Activated T-cell treated with anti-CD3 and anti-CD28 coated beads, Interleukin-2, amount 50 U/mL, for 4 hours (primary cell): ENCODE data around the gene CACNA2D1. TPM values are rescaled to one million over a fixed set of nuclear protein-coding genes. Genes with fewer than 3 reads are reported as not detected.

Experiments used
- ATAC-seq, 2 donors: fragments of 200-7000 bp; cut with Tn5 transposase; one replicate each; pipeline ENCODE4 v1.10.0; 2021
- DNase-seq: peaks from one replicate; pipeline ENCODE4 v3.0.0-alpha.2; 2020
- H3K27me3 Mint-ChIP-seq: one replicate; pipeline ENCODE4 v1.8.0; 2021; ENCODE audit warnings: low read depth, mixed read lengths
- H3K36me3 Mint-ChIP-seq: one replicate; pipeline ENCODE4 v1.8.0; 2022; ENCODE audit warnings: mixed read lengths; ENCODE audit not compliant: insufficient read depth
- H3K4me1 Mint-ChIP-seq: one replicate; pipeline ENCODE4 v1.8.0; 2021; ENCODE audit warnings: low read depth, mixed read lengths
- H3K4me3 Mint-ChIP-seq: one replicate; pipeline ENCODE4 v1.8.0; 2021; ENCODE audit warnings: mild to moderate bottlenecking, moderate library complexity, mixed read lengths
- H3K9me3 Mint-ChIP-seq: one replicate; pipeline ENCODE4 v1.8.0; 2021; ENCODE audit warnings: mixed read lengths
- total RNA-seq, 3 donors: library from RNA; stranded (reverse); gene quantifications; one replicate each; pipeline ENCODE4 v1.2.1, GENCODE V29; 2021

Gene CACNA2D1
- total RNA-seq, 3 donors from 2014 or later, result 0.03 to 0.24 (median 0.18) TPM

DNA sequence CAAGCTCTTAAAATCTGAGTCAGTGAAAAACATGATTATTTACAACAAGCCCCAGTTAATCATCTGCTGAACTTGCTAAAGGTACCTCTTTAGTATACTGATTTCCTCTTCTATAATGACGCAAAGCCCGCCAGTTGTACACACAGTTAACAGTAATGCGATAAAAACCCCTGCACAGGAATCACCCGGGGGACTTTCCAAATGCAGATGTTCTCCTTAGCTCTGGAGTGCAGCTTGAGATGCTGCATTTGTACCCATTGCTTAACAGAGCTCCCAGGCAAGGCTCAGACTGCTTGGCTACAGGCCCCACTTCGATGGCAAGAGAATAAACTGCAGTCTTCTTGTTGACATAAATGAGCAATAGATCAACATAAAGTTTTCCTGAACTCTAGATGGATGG lies 394.1 kb downstream of the CACNA2D1 start:
- Mint-ChIP-seq H3K27me3 (no peaks in the 10 kb centered on the region), H3K36me3 (no peaks in the 10 kb centered on the region), H3K9me3 (no peaks in the 10 kb centered on the region), H3K4me1 (no peaks in the 10 kb centered on the region), H3K4me3 (no peak overlapping the region)
- ATAC-seq (no peak), DNase-seq (no peak)

DNA sequence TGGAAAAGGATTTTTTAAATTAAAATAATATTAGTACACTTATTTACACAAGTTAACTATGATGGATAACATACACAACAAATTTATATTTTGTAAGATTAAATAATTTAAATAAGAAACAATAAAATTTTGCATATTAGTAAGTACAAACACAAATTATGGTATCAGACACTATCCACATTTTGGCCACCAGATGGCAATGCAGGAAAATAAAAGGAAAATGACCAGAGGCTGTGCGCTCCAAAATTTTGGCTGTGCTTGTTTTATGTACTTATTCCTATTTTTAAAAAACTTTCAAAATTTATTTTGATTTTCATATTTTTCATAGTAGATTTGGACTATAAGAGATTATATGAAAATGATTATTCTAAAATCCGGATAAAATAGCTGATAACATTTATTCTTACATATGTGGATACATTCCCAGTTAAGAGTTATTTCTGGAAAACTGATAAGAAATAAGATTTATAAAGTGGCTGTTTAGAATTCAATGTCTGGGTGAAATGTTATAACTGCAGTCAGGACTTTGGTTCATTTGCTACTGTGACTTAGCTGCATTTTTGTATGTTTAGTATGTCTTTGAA lies 399.0 kb downstream of the CACNA2D1 start:
- Mint-ChIP-seq H3K4me1 (no peaks in the 10 kb centered on the region), H3K9me3 (no peaks in the 10 kb centered on the region), H3K36me3 (no peaks in the 10 kb centered on the region), H3K4me3 (no peak overlapping the region), H3K27me3 (no peaks in the 10 kb centered on the region)
- ATAC-seq (no peak), DNase-seq (no peak)

DNA sequence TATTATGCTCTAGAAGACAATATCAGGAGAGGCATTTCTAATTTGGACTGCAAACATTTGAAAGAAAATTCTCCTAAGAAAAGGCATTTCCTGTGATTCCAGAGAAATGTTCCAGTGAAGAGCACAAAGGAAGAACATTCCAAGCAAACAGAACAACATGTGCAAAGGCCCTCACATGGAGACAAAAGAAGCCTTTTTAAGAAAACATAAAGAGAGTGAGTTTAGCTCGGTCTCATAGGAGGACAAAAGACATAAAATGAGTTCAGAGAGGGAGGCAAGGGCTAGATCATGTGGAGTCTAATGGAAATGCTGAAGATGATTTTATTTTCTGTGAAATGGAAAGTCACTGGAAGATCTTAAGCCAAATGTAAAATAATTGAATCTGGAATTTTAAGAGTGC lies 404.0 kb downstream of the CACNA2D1 start:
- Mint-ChIP-seq H3K9me3 (no peaks in the 10 kb centered on the region), H3K36me3 (no peaks in the 10 kb centered on the region), H3K4me3 (no peak overlapping the region), H3K4me1 (no peaks in the 10 kb centered on the region), H3K27me3 (no peaks in the 10 kb centered on the region)
- ATAC-seq, result no peak
- no peak for DNase-seq

DNA sequence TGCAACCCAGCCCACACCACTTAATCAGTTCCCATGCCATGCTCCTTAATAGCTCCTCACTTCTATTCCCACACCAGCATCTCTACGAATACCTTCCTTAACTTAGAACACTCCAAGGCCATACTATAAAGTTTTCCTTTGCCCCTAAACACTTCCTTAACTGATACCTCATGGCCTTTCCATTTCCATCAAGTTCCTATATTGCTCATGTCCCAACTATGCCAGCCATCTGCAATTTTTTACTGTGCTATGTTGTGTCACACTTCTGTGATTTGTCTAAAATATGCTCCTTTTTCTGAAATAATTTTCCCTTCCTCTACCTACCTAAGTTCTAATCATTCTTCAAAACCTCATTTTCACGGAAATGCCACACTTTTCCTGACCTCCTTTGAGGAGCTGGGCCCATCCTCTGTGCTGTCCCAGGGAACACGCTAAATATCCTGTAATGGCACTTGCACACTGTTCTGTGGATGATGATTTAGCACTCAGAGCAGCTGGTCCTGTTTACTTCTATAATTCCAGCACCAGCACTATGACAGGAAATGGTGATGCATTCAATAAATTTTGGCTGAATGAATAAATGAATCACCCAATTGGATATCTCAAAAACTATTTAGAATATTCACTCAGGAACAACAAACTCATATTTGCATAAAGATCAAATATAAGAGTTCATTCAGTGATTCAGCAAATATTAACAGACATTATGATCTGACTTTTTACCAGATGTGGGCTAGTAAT lies 407.3 kb downstream of the CACNA2D1 start:
- DNase-seq (no peak), ATAC-seq (no peak)
- H3K9me3 Mint-ChIP-seq, result no peaks in the 10 kb centered on the region
- no peaks in the 10 kb centered on the region for H3K36me3 Mint-ChIP-seq
- no peak overlapping the region for H3K4me3 Mint-ChIP-seq
- H3K4me1 Mint-ChIP-seq, result no peaks in the 10 kb centered on the region
- H3K27me3 Mint-ChIP-seq, result no peaks in the 10 kb centered on the region

DNA sequence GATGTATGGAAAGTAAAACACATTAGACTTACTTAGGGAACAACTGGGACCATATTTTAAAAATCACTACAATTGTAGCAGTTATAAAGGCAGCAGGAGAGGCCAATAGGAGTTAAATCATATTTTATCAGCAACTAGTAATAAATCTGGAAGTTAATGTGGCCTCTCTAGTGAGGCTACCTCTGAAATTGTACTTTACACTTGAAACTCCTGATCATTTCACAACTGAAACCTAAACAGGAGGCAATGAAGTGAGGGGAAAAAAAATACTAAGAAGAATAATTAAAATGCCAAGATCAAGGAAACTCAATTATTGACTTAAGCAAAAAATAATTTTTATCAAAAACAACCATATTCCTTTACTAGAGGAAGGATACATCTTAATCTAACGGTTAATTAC lies 408.1 kb downstream of the CACNA2D1 start:
- Mint-ChIP-seq H3K27me3 (no peaks in the 10 kb centered on the region), H3K9me3 (no peaks in the 10 kb centered on the region), H3K36me3 (no peaks in the 10 kb centered on the region), H3K4me1 (no peaks in the 10 kb centered on the region), H3K4me3 (no peak overlapping the region)
- DNase-seq, result no peak
- no peak for ATAC-seq

DNA sequence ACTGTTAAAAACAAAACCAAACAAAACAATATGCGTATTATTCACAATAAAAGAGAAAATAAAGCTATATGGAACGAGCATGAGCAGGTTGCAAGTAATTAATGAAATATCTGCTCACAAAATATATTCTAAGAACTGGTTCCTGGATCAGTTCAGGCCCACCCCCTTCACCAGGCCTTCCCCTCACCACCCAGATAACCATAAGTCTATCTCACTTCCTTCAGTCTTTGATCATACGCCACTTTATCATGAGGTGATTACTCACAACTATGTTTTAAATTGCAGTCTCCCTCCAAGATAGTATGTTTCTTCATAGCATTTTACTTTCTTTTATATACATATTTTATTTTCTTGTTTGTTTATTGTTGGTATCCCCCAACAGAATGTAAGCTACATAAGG lies 410.7 kb downstream of the CACNA2D1 start:
- Mint-ChIP-seq H3K36me3 (no peaks in the 10 kb centered on the region), H3K9me3 (no peaks in the 10 kb centered on the region), H3K27me3 (no peaks in the 10 kb centered on the region), H3K4me3 (no peak overlapping the region), H3K4me1 (no peaks in the 10 kb centered on the region)
- ATAC-seq, result no peak
- no peak for DNase-seq

DNA sequence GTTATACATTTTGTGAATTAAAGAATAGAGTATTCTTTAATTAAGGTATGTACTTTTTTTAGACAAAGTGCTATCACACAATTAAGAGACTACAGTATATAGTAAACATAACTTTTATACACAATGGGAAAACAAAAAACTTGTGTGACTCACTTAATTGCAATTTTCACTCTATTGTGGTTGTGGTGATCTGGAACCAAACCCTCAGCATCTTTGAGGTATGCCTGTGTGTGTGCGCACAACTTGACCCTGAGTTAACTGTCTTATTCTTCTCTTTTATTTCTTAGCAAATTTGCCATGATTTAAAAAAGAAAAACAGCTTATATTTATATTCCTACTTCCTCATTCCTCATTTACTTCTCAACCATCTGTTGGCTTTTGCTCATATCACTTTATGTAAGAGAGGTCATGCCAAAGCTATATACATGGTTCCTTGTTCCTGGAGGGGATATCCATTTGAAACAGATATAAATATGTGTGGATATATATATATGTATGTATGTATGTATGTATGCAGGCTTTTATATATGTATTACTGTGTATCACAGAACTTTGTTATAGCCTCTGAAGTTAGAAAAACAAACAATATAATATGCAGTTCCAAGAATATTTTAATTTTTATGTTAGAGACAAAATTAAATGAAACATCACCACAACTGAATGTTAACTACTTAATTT lies 414.2 kb downstream of the CACNA2D1 start:
- no peak for ATAC-seq
- no peak for DNase-seq
- Mint-ChIP-seq H3K27me3 (no peaks in the 10 kb centered on the region), H3K36me3 (no peaks in the 10 kb centered on the region), H3K9me3 (no peaks in the 10 kb centered on the region), H3K4me1 (no peaks in the 10 kb centered on the region), H3K4me3 (no peak overlapping the region)

DNA sequence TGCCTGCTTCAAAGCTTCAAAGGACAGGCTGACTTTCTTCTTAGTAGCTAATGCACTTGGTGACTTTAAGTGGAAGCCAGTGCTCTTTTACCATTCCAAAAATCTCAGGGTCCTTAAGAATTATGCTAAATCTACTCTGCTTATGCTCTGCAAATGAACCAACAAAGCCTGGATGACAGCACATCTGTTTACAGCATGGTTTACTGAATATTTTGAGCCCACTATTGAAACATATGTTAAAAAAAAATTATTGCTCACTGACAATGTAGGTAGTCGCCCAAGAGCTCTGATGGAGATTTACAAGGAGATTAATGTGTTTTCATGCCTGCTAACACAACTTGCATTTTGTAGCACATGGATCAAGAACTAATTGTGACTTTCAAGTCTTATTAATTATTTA lies 415.5 kb downstream of the CACNA2D1 start:
- DNase-seq, result no peak
- no peak for ATAC-seq
- Mint-ChIP-seq H3K4me3 (no peak overlapping the region), H3K36me3 (no peaks in the 10 kb centered on the region), H3K27me3 (no peaks in the 10 kb centered on the region), H3K4me1 (no peaks in the 10 kb centered on the region), H3K9me3 (no peaks in the 10 kb centered on the region)

DNA sequence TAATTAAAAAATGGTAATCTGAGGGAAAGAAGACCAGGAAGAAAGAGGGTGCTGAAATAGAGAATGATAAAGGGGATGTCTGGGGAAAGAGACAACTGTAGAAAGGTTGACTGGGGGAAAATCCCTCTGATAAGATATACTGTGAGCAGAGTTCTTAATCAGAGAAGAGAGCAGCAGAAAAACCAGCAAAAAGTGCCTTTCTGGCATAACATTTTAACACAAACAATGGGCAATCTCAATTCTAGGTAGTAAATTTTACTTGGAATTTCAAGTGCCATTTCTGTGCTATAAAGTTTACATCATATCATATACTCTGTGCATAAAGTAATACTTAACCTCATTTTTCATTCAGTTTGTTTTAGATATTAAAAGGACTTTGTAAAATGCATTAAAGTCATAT lies 421.9 kb downstream of the CACNA2D1 start:
- Mint-ChIP-seq H3K36me3 (no peaks in the 10 kb centered on the region), H3K9me3 (no peaks in the 10 kb centered on the region), H3K4me1 (no peaks in the 10 kb centered on the region), H3K27me3 (no peaks in the 10 kb centered on the region), H3K4me3 (no peak overlapping the region)
- no peak for DNase-seq
- ATAC-seq, result no peak

DNA sequence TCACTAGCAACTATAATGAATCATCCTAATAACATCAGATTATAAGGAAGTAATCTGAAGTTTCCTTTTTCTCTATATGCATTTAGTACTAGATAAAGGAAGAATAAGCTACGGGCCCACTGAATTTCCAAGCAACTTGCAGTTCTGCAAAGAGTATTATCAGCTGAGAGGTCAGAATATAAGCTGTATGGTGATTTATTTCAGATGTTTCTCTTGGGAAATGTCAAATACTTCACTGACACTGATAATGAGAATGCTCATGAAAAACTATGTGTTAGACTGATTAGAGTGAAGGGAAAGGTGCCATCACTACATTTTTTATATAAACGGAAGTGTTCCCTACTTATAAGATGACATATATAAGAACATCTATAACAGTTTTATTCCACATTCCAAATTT lies 422.5 kb downstream of the CACNA2D1 start:
- ATAC-seq (no peak), DNase-seq (no peak)
- H3K27me3 Mint-ChIP-seq, result no peaks in the 10 kb centered on the region
- H3K4me1 Mint-ChIP-seq, result no peaks in the 10 kb centered on the region
- H3K4me3 Mint-ChIP-seq, result no peak overlapping the region
- H3K36me3 Mint-ChIP-seq, result no peaks in the 10 kb centered on the region
- no peaks in the 10 kb centered on the region for H3K9me3 Mint-ChIP-seq

DNA sequence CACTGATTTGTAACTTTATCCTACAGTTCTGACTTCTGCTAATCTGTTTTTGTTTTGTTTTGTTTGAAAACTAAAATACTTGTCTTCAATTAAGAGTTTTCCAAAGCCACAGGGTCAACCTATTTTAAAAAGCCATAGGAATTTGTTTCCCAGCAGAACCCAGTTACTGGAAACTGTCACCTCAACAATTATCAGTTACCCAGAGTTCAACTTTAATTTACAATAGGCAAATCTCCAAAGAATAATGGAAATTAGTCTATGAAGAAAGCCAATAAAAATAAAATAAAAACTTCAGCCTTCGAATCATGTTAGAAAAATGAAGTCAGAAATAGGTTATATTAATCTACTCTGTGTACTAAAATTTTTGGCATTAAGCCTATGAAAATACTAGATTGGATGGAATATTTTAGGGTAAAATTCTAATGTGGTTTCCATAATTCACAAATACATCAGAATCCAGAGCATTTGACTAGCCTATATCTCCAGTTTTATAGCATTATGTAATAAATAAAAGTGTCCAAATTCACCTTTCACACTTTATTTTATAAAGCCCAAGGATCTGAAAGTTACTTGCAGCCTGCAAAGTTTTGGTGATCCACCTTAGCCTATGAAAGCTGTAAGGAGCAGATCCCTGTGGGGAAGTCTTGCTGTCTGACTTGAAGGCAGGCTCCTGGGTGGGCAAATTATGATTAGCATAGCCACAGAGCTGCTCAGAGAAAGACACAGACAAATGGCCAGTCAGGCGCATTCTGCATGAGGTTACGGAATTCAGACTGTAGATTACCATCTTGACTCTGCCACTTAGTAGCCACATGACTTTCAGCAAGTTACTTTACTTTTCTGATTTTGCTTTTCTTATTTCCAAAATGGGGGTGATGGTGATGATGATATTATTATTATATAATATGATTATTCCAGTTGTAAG lies 423.8 kb downstream of the CACNA2D1 start:
- Mint-ChIP-seq H3K4me3 (no peak overlapping the region), H3K4me1 (no peaks in the 10 kb centered on the region), H3K27me3 (no peaks in the 10 kb centered on the region), H3K36me3 (no peaks in the 10 kb centered on the region), H3K9me3 (no peaks in the 10 kb centered on the region)
- DNase-seq (no peak), ATAC-seq (no peak)

DNA sequence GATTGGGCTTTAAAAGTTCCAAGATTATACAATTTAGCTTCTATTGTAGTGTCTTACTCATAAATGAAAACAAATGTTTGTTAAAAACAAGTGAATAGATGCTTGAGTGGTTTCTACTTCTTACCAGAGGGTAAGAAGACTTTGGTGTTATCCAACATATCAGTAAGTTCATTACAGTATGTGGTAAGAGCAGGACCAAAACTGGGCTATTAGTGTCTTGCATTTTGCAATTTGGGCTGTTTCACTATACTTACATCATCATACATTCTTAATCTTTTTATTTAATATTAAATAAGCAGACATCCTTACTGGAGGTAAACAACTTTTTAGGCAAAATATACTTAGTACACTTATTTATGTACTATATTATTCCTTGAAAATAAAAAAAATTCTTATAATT lies 425.4 kb downstream of the CACNA2D1 start:
- no peak for DNase-seq
- Mint-ChIP-seq H3K36me3 (no peaks in the 10 kb centered on the region), H3K4me3 (no peak overlapping the region), H3K9me3 (no peaks in the 10 kb centered on the region), H3K27me3 (no peaks in the 10 kb centered on the region), H3K4me1 (no peaks in the 10 kb centered on the region)
- ATAC-seq, result no peak

DNA sequence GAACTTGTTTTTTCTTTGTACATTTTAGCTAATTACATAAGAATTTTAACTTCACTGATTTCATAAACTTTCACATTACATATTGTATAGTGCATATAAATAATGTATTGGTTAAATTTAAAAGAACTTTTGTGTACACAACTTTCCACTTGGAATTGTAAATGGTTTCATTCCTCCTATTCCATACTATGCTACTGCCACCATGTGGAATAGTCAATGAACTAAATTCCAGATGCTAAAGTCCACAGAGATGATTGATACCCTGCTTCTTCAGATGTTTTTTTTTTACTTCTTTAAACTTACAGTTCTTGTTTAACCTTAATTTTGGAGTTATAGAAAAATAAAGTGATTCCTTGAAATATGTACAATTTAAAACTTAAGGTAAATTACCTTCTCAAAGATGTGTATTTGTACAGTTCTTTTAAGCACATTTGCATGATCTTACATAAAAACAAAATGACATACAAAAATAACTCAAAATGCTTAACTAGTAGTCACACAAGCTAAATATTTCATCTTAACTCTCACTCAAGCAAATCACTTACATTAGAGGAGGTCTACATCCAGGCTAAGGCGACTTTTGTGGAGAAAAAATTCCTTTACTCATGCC lies 426.1 kb downstream of the CACNA2D1 start:
- DNase-seq (no peak), ATAC-seq (no peak)
- H3K4me1 Mint-ChIP-seq, result no peaks in the 10 kb centered on the region
- H3K9me3 Mint-ChIP-seq, result no peaks in the 10 kb centered on the region
- H3K27me3 Mint-ChIP-seq, result no peaks in the 10 kb centered on the region
- H3K36me3 Mint-ChIP-seq, result no peaks in the 10 kb centered on the region
- no peak overlapping the region for H3K4me3 Mint-ChIP-seq

DNA sequence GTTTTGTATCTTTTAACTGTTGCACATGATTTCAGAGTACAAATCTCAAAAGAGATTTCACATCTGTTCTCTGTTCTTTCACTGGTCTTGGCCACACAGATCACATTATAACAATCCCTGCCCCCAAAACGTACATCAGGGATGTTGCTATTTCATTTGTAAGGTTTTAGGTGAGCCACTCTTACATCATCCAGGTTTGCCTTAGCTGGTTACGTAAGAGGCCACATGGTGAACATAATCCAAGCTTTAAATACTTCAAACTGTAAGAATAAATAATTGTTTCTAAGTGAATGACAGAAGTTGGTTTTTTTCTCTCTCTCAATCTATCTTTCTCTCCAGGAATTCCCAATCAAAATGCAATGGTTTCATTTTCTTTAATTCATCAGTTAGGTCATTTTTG lies 427.8 kb downstream of the CACNA2D1 start:
- no peak for ATAC-seq
- Mint-ChIP-seq H3K27me3 (no peaks in the 10 kb centered on the region), H3K4me1 (no peaks in the 10 kb centered on the region), H3K36me3 (no peaks in the 10 kb centered on the region), H3K9me3 (no peaks in the 10 kb centered on the region), H3K4me3 (no peak overlapping the region)
- DNase-seq, result no peak
